Right kidney (tissue), 1 donor: ENCODE results near the gene SSBP3.
A peak's percentile ranks its signal among the peaks of the same experiment; 100 is the strongest.

ENCODE experiments used
- DNase-seq: peaks from one replicate; pipeline ENCODE4 v3.0.0-alpha.2; 2016

The SSBP3 gene

GRCh38 chr1:54372978-54373377, 33.2 kb downstream of the SSBP3 start:
- no peak for DNase-seq

- no peak for DNase-seq
Measured at GRCh38 chr1:54371942-54372275, 34.3 kb downstream of the SSBP3 start.

GRCh38 chr1:54371038-54371941, 34.9 kb downstream of the SSBP3 start:
- DNase-seq: no peak

- DNase-seq: no peak
Measured at GRCh38 chr1:54370287-54370989, 35.8 kb downstream of the SSBP3 start.

- no peak for DNase-seq
Measured at GRCh38 chr1:54367613-54368012, 38.6 kb downstream of the SSBP3 start.

GRCh38 chr1:54365847-54366246, 40.3 kb downstream of the SSBP3 start:
- no peak for DNase-seq

- DNase-seq: no peak
Measured at GRCh38 chr1:54365398-54365797, 40.8 kb downstream of the SSBP3 start.

GRCh38 chr1:54364995-54365394, 41.2 kb downstream of the SSBP3 start:
- no peak for DNase-seq

- DNase-seq: no peak
Measured at GRCh38 chr1:54364582-54364981, 41.6 kb downstream of the SSBP3 start.

- DNase-seq: no peak
Measured at GRCh38 chr1:54363925-54364324, 42.3 kb downstream of the SSBP3 start.

GRCh38 chr1:54362881-54363340, 43.3 kb downstream of the SSBP3 start:
- DNase-seq: no peak

- DNase-seq: no peak
Measured at GRCh38 chr1:54361342-54361741, 44.9 kb downstream of the SSBP3 start.

- DNase-seq: no peak
Measured at GRCh38 chr1:54360165-54361005, 45.8 kb downstream of the SSBP3 start.

- no peak for DNase-seq
Measured at GRCh38 chr1:54359393-54360162, 46.6 kb downstream of the SSBP3 start.

GRCh38 chr1:54358503-54359168, 47.6 kb downstream of the SSBP3 start:
- no peak for DNase-seq

- DNase-seq: no peak
Measured at GRCh38 chr1:54357967-54358366, 48.2 kb downstream of the SSBP3 start.

- DNase-seq: no peak
Measured at GRCh38 chr1:54356680-54357147, 49.5 kb downstream of the SSBP3 start.

- peak; percentile 45 for DNase-seq
Measured at GRCh38 chr1:54355931-54356679, 50.1 kb downstream of the SSBP3 start.

- no peak for DNase-seq
Measured at GRCh38 chr1:54354899-54355298, 51.3 kb downstream of the SSBP3 start.

- DNase-seq: no peak
Measured at GRCh38 chr1:54353959-54354358, 52.2 kb downstream of the SSBP3 start.
